ENCODE data around the gene GAL.

Gene GAL

GRCh38 chr11:68657021-68657780 is 27.1 kb upstream of the GAL start:
- in situ Hi-C loops (cut with HindIII; ENCODE audit: low pct_ligation_motif_present, low pct_unique_long_range_greater_than_20kb, low sequenced_read_pairs), result no loop called here
- DNase-seq, result no peak

DNA sequence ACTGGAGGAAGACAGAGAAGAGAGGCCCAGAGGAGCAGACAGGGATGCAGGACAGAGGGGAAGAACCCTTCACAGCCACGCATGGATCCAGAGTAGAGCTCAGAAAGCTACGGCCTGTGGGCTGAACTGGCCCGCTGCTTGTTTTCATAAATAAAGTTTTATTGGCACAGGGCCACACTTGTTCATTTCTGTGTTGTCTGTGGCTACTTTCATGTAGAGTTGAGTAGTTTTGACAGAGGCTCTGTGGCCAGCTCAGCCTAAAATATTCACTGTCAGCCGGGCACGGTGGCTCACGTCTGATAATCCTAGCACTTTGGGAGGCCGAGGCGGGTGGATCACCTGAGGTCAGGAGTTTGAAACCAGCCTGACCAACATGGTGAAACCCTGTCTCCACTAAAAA is 26.2 kb upstream of the GAL start:
- in situ Hi-C loops (cut with HindIII; ENCODE audit: low pct_ligation_motif_present, low pct_unique_long_range_greater_than_20kb, low sequenced_read_pairs), result no loop called here
- no peak for DNase-seq

DNA sequence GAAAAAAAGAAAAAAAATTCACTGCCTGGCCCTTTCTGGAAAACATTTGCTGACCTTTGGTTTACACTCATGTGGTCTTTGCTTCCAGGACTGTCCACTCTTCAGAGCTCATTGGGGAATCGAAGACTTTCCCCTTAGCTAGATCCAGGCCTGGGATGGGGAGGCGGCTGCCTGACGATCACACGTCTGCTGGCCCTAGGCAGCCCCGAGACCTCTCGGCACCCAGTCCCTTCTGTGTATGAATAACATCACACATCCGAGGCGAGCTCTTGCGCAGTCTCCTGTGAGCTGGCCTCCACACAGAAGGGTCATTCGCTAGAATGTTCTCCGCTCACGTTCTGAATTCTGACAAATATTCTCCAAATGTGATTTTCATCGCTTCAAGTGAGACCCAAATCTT is 25.7 kb upstream of the GAL start:
- in situ Hi-C loops (cut with HindIII; ENCODE audit: low pct_ligation_motif_present, low pct_unique_long_range_greater_than_20kb, low sequenced_read_pairs), result no loop called here

GRCh38 chr11:68659158-68659921 is 25.0 kb upstream of the GAL start:
- in situ Hi-C loops (cut with HindIII; ENCODE audit: low pct_ligation_motif_present, low pct_unique_long_range_greater_than_20kb, low sequenced_read_pairs), result no loop called here
- DNase-seq, result no peak

More for the DNA sequence above, 25.7 kb upstream of the GAL start:
- DNase-seq, result no peak

DNA sequence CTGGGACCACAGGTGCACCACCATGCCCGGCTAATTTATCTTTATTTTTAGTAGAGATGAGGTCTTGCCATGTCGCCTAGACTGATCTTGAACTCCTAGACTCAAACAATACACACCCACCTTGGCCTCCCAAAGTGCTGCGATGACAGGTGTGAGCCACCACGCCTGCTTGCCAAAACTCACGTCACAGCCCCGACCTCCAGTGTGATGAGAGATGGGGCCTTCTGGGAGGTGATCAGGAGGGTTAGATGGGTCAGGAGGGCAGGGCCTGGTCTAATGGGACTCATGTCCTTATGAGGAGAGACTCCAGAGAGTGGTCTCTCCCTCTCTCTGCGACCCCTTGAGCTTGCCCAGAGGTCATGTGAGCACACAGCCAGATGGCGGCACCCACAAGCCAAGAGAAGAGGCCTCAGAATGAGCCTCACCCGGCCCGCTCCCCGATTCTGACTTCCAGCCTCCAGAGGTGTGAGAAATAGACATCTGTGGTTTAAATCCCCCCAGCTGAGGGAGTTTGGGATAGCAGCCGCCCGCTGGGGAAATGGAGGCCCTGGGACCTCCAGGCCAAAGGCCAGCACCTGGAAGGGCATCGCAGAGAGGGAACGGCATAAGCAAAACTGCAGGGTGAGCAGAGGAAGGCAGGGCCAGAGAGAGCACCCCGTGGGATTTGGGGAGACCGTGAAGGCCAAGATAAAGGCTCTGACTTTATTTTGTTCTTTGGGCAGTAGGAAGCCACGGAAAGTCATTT is 24.1 kb upstream of the GAL start:
- in situ Hi-C loops (cut with HindIII; ENCODE audit: low pct_ligation_motif_present, low pct_unique_long_range_greater_than_20kb, low sequenced_read_pairs), result no loop called here
- no peak for DNase-seq

DNA sequence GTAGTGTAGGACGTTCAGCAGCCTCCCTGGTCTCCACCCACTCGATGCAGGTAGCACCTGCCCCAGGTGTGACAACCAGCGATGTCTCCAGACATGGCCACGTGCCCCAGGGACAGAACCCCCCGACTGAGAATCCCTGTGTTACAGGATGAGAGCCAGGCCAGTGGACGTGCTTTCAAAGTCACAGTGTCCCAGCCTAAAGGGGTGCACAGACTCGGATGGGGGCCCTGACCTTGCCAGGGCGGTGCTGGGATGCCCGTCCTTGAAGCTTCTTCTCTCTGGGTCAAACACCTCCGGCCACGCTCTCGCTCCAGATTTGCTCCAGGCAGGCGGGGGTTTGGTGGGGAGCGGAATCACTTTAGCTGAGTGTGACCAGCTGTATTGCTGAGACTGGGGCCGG is 23.3 kb upstream of the GAL start:
- in situ Hi-C loops (cut with HindIII; ENCODE audit: low pct_ligation_motif_present, low pct_unique_long_range_greater_than_20kb, low sequenced_read_pairs), result no loop called here
- no peak for DNase-seq

DNA sequence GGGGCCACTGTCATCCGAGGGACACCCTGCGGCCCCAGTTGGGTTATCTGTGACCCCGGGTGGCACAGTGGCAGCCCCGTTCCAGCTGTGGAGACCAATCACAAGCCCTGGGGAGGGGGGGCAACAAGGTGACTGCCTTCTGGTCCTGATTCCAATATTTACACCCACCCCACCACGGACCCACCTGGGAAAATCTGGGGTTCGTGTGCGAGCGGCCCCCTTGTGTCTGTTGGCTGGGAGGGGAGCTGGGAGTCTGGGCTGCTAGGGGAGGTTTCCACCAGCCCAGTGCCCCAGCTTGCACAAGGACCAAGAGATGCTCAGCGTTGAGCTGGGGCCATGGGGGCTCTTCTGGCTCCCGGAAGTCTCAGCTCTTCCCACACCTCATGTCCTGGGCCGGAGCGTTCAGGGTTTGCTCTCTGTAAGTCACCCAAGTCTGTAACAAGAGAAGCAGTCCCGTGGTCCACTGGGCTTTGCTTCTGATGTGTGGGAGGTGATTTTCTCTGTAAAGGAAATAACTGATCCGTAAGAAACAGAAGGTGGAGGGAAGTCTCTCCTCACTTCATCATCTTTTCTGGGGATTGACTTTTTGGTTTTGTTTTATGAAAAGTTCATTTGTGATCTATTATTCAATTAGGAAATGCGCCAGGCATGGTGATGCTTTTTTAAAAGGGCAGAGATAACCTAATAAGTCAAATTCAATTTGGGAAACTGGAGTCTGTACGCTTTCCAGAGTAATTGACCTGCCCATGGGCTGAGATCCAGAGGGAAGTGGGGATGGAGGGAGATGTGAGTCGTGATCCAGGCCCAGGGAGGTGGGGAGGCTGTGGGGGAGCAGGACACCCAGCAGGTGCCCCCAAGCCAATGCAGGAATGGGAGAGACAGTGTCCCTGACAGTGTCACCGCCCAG is 22.4 kb upstream of the GAL start:
- DNase-seq, result no peak
- in situ Hi-C loops (cut with HindIII; ENCODE audit: low pct_ligation_motif_present, low pct_unique_long_range_greater_than_20kb, low sequenced_read_pairs), result no loop called here

DNA sequence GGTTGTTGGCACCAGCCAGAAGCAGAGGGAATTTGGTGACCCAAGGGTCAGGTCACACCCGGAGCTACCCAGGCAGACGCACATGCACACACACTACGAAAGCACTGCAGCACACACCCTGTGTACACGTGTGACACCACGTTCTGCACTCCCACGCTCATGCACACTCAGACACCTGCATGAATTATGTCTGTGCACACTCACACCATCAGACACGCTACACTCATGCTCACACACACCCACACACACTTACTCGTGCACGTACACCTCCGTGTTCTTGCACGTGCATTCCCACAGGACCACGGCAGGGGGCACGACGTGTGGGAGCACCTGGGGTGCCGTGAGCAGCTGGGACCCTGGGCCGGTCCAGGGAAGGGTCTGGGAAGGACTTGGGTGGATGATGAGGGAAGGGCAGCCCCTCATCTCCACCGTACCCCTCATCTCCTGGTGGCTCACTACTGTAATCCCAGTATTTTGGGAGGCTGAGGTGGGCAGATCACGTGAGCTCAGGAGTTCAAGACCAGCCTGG is 20.8 kb upstream of the GAL start:
- no peak for DNase-seq
- in situ Hi-C loops (cut with HindIII; ENCODE audit: low pct_ligation_motif_present, low pct_unique_long_range_greater_than_20kb, low sequenced_read_pairs), result no loop called here

- DNase-seq, result no peak
- in situ Hi-C loops (cut with HindIII; ENCODE audit: low pct_ligation_motif_present, low pct_unique_long_range_greater_than_20kb, low sequenced_read_pairs), result no loop called here
These were observed 20.2 kb upstream of the GAL start for GRCh38 chr11:68664141-68664540.

DNA sequence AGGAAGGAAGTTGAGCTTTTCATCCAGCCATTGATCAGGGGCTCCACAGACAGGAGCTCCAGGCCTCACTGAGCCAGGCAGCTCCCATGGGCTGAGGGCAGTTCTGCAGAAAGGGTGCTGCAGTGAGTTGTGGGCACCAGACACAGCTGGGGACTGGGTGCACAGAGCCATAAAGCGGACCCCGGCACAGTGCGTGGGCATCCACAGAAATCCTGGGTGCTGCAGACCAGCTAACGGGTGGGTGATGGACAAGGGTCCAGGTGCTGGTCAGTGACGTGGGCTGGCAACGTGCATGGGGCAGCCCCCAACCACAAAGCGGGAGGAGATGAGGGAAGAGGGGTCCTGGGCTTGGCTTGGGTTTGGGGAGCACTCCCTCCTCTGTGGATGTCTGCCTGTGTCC is 19.4 kb upstream of the GAL start:
- no peak for DNase-seq
- in situ Hi-C loops (cut with HindIII; ENCODE audit: low pct_ligation_motif_present, low pct_unique_long_range_greater_than_20kb, low sequenced_read_pairs), result no loop called here

GRCh38 chr11:68665436-68665835 is 18.9 kb upstream of the GAL start:
- no peak for DNase-seq
- in situ Hi-C loops (cut with HindIII; ENCODE audit: low pct_ligation_motif_present, low pct_unique_long_range_greater_than_20kb, low sequenced_read_pairs), result no loop called here

- DNase-seq, result no peak
- in situ Hi-C loops (cut with HindIII; ENCODE audit: low pct_ligation_motif_present, low pct_unique_long_range_greater_than_20kb, low sequenced_read_pairs), result no loop called here
These were observed 17.5 kb upstream of the GAL start for GRCh38 chr11:68666849-68667248.

GRCh38 chr11:68667511-68668500 is 16.5 kb upstream of the GAL start:
- no peak for DNase-seq
- in situ Hi-C loops (cut with HindIII; ENCODE audit: low pct_ligation_motif_present, low pct_unique_long_range_greater_than_20kb, low sequenced_read_pairs), result no loop called here

GRCh38 chr11:68669301-68670090 is 14.8 kb upstream of the GAL start:
- in situ Hi-C loops (cut with HindIII; ENCODE audit: low pct_ligation_motif_present, low pct_unique_long_range_greater_than_20kb, low sequenced_read_pairs), result no loop called here
- DNase-seq, result no peak

GRCh38 chr11:68670208-68670992 is 13.9 kb upstream of the GAL start:
- no peak for DNase-seq
- in situ Hi-C loops (cut with HindIII; ENCODE audit: low pct_ligation_motif_present, low pct_unique_long_range_greater_than_20kb, low sequenced_read_pairs), result no loop called here

Data from ACHN (cell line).